Transverse colon (tissue), 4 donors: ENCODE results near the gene PSMB9. TPM values are rescaled to one million over a fixed set of nuclear protein-coding genes. Genes with fewer than 3 reads are reported as not detected.

ENCODE experiments used
- DNase-seq: peaks from one replicate; pipeline ENCODE4 v3.0.0-alpha.2; 2019
- H3K27ac ChIP-seq, 4 donors: fragments of 200-600 bp; sonication (generic); 2 replicates each; pipeline ENCODE4 v1.5.1; 2016 to 2018; ENCODE audit warnings: inconsistent platforms in 4 of 4
- H3K27me3 ChIP-seq: fragments of 200-600 bp; sonication (generic); 2 replicates; pipeline ENCODE4 v1.5.1; 2017; ENCODE audit warnings: inconsistent platforms
- H3K36me3 ChIP-seq, 4 donors: fragments of 200-600 bp; sonication (generic); 2 replicates each; pipeline ENCODE4 v1.5.1; 2017 to 2019; ENCODE audit warnings: inconsistent platforms in 4 of 4
- H3K4me1 ChIP-seq, 4 donors: fragments of 200-600 bp; sonication (generic); 2 replicates each; pipeline ENCODE4 v1.5.1; 2017 to 2020; ENCODE audit warnings: inconsistent platforms in 4 of 4
- H3K4me3 ChIP-seq, 4 donors: fragments of 200-600 bp; sonication (generic); 1 replicate in 1 of 4; 2 replicates in 3 of 4; pipeline versions ENCODE4 v1.5.1 to v1.6.1; 2017 to 2019; ENCODE audit warnings: inconsistent platforms in 4 of 4
- H3K9me3 ChIP-seq, 2 donors: fragments of 200-600 bp; sonication (generic); 2 replicates each; pipeline ENCODE4 v1.5.1; 2017 to 2019; ENCODE audit warnings: inconsistent platforms in 2 of 2
- CTCF ChIP-seq, 5 experiments: fragments of 200-600 bp in 3 of 5; fragments of 450-650 bp in 2 of 5; sonication (generic) in 3 of 5; IDR thresholded peaks; 1 replicate in 2 of 5; 2 replicates in 3 of 5; pipeline ENCODE4 v1.5.1; 2016 to 2017; ENCODE audit warnings: antibody characterized with exemption in 5 of 5, inconsistent platforms in 3 of 5, mild to moderate bottlenecking in 2 of 5, moderate library complexity in 1 of 5
- EP300 ChIP-seq: sonication (generic); formaldehyde crosslinking; IDR thresholded peaks from one replicate; pipeline ENCODE4 v1.6.1; 2017; ENCODE audit warnings: antibody characterized with exemption, low read depth
- POLR2A ChIP-seq: fragments of 450-650 bp; IDR thresholded peaks from one replicate; pipeline ENCODE4 v1.6.1; 2016; ENCODE audit warnings: antibody characterized with exemption, mild to moderate bottlenecking, moderate library complexity
- POLR2AphosphoS5 ChIP-seq, 3 donors: sonication (generic); formaldehyde crosslinking; IDR thresholded peaks; one replicate each; pipeline ENCODE4 v1.6.1; 2016; ENCODE audit warnings: antibody characterized with exemption in 3 of 3
- WGBS, 2 donors: methylation state at CpG; one replicate each; pipeline ENCODE4 v1.1.5; 2018; ENCODE audit warnings: low coverage in 1 of 2; 5-methylcytosine and 5-hydroxymethylcytosine counted together
- in situ Hi-C, 4 donors: fragments of 200-750 bp; cut with MboI; loops; one replicate each; pipeline versions ENCODE4 v1.15.0 to v1.15.1; 2017; ENCODE audit warnings: low sequenced_read_pairs in 3 of 4, low pct_ligation_motif_present in 1 of 4, low pct_unique_long_range_greater_than_20kb in 1 of 4
- intact Hi-C: fragments of 100-400 bp; cut with DNase I; formaldehyde crosslinking; loops from one replicate; pipeline ENCODE4 v1.15.1; 2023; ENCODE audit warnings: low total_unique reads
- total RNA-seq, 4 donors: library from RNA; depleted of rRNA; stranded (reverse); fragments of >200 nt; gene quantifications; one replicate each; pipeline ENCODE4 v1.1.0, GENCODE V29; 2016

The PSMB9 gene
- total RNA-seq, 4 donors from 2014 or later, result 14.6 to 44.1 (median 32.9) TPM

GRCh38 chr6:32894085-32895005, 40.4 kb downstream of the PSMB9 start:
- Histone ChIP-seq H3K4me3 (peak overlapping the region; percentile 39 to 88 (median 68)), H3K27me3 (no peaks in the 10 kb centered on the region), H3K27ac (peak overlapping the region; percentile 92 to 99 (median 94)), H3K36me3 (no peaks in the 10 kb centered on the region), H3K4me1 (peaks cover 3 to 19% (median 12%) of the 10 kb centered on the region in 4 donors), H3K9me3 (no peaks in the 10 kb centered on the region)
- intact Hi-C loops (no loop called here), in situ Hi-C loops (loop anchor here in 1 of 4 donors (25.0 kb wide), 1 partner anchor 93 kb away; no protein-coding TSS in a partner anchor)
- WGBS, 2 donors, result 0 to 1% methylated on average over 7 to 48 of the region's 61 CpGs
- no peak for TF ChIP-seq CTCF (IDR thresholded peaks at IDR 0.05)
- no peak for TF ChIP-seq EP300
- TF ChIP-seq POLR2AphosphoS5 (IDR thresholded peaks at IDR 0.05), result peak; percentile 84 to 92 (median 89)
- TF ChIP-seq POLR2A, result peak; percentile 89
- DNase-seq, result peak; percentile 96

- H3K27me3 ChIP-seq, result no peaks in the 10 kb centered on the region
- intact Hi-C loops, result no loop called here
- H3K9me3 ChIP-seq, result no peaks in the 10 kb centered on the region
- TF ChIP-seq CTCF (IDR thresholded peaks at IDR 0.05) (no peak), POLR2AphosphoS5 (IDR thresholded peaks at IDR 0.05) (no peak), EP300 (no peak), POLR2A (no peak)
- 0% methylated on average over 8 of the region's 8 CpGs; no CpG with 5 or more reads in 1 of the 2 donors for WGBS, 2 donors
- in situ Hi-C loops, result loop anchor here in 1 of 4 donors (25.0 kb wide), 1 partner anchor 92 kb away; no protein-coding TSS in a partner anchor
- DNase-seq, result no peak
- peaks cover 3 to 19% (median 12%) of the 10 kb centered on the region in 4 donors for H3K4me1 ChIP-seq
- H3K36me3 ChIP-seq, result no peaks in the 10 kb centered on the region
- peak overlapping the region; percentile 92 to 99 (median 94) for H3K27ac ChIP-seq
- H3K4me3 ChIP-seq, result peak overlapping the region; percentile 39 to 88 (median 68)
These were observed 41.0 kb downstream of the PSMB9 start for GRCh38 chr6:32895006-32895345.

- in situ Hi-C loops, result no loop called here
- TF ChIP-seq EP300 (no peak), CTCF (IDR thresholded peaks at IDR 0.05) (no peak)
- DNase-seq, result no peak
- no peak overlapping the region for H3K4me3 ChIP-seq
- H3K27me3 ChIP-seq, result no peaks in the 10 kb centered on the region
- H3K27ac ChIP-seq, result no peak overlapping the region
- no peaks in the 10 kb centered on the region for H3K36me3 ChIP-seq
- peaks cover 0 to 6% (median 0%) of the 10 kb centered on the region in 4 donors for H3K4me1 ChIP-seq
- no peaks in the 10 kb centered on the region for H3K9me3 ChIP-seq
- intact Hi-C loops, result no loop called here
These were observed 50.0 kb downstream of the PSMB9 start for GRCh38 chr6:32903952-32904351.

GRCh38 chr6:32905078-32905477, 51.1 kb downstream of the PSMB9 start:
- H3K27ac ChIP-seq, result no peak overlapping the region
- intact Hi-C loops, result no loop called here
- no peaks in the 10 kb centered on the region for H3K27me3 ChIP-seq
- no peak for DNase-seq
- H3K9me3 ChIP-seq, result no peaks in the 10 kb centered on the region
- TF ChIP-seq CTCF (IDR thresholded peaks at IDR 0.05) (no peak), POLR2AphosphoS5 (IDR thresholded peaks at IDR 0.05) (no peak), EP300 (no peak), POLR2A (no peak)
- in situ Hi-C loops, result no loop called here
- peaks cover 0 to 6% (median 0%) of the 10 kb centered on the region in 4 donors for H3K4me1 ChIP-seq
- WGBS, 2 donors, result 68 to 69% methylated on average over 2 of the region's 2 CpGs
- no peaks in the 10 kb centered on the region for H3K36me3 ChIP-seq
- no peak overlapping the region for H3K4me3 ChIP-seq
